ENCODE data around the gene SLC39A6. TPM values are rescaled to one million over a fixed set of nuclear protein-coding genes. Genes with fewer than 3 reads are reported as not detected.
A peak's percentile ranks its signal among the peaks of the same experiment; 100 is the strongest.

The SLC39A6 gene
- total and polyA plus RNA-seq, 2 of the 13 experiments (the other 11 are each of a cell fraction or from before 2014, with no cell fraction given): 41.7 to 59.2 TPM

GRCh38 chr18:36129300-36130038, at the start of gene SLC39A6, which contains the start of gene ELP2 (continued):
- TF ChIP-seq ZUFSP (CRISPR knock-in tag; IDR thresholded peaks at IDR 0.05; ENCODE audit: borderline replicate concordance): no peak
- no peak for TF ChIP-seq CENPT (CRISPR knock-in tag; IDR thresholded peaks at IDR 0.05; ENCODE audit: low read depth)
- TF ChIP-seq MIER2 (CRISPR knock-in tag; IDR thresholded peaks at IDR 0.05): no peak; the same call in 1 of the 2 replicates
- TF ChIP-seq ZNF354B (CRISPR knock-in tag; IDR thresholded peaks at IDR 0.05): no peak
- no peak for TF ChIP-seq JUNB (CRISPR knock-in tag; IDR thresholded peaks at IDR 0.05; ENCODE audit: borderline replicate concordance)
- no peak for TF ChIP-seq MBD4 (IDR thresholded peaks at IDR 0.05; ENCODE audit: borderline replicate concordance, low read length)
- peak; percentile 47 for TF ChIP-seq HCFC1 (IDR thresholded peaks at IDR 0.05; ENCODE audit: low read depth, low read length)
- TF ChIP-seq, protein P1, sequence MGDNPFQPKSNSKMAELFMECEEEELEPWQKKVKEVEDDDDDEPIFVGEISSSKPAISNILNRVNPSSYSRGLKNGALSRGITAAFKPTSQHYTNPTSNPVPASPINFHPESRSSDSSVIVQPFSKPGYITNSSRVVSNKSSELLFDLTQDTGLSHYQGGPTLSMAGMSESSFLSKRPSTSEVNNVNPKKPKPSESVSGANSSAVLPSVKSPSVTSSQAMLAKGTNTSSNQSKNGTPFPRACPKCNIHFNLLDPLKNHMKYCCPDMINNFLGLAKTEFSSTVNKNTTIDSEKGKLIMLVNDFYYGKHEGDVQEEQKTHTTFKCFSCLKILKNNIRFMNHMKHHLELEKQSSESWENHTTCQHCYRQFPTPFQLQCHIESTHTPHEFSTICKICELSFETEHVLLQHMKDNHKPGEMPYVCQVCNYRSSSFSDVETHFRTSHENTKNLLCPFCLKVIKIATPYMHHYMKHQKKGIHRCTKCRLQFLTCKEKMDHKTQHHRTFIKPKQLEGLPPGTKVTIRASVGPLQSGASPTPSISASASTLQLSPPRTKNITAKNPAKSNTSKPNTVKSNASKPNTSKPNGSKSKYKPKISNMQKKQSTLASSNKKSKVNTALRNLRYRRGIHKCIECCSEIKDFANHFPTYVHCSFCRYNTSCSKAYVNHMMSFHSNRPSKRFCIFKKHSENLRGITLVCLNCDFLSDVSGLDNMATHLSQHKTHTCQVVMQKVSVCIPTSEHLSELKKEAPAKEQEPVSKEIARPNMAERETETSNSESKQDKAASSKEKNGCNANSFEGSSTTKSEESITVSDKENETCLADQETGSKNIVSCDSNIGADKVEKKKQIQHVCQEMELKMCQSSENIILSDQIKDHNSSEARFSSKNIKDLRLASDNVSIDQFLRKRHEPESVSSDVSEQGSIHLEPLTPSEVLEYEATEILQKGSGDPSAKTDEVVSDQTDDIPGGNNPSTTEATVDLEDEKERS (CRISPR knock-in tag; IDR thresholded peaks at IDR 0.05): peak; percentile 74; the same call in 1 of the 2 replicates
- no peak; the same call in 1 of the 2 replicates for TF ChIP-seq SIX4 (CRISPR knock-in tag; IDR thresholded peaks at IDR 0.05)
- TF ChIP-seq ZNF143 (CRISPR knock-in tag; IDR thresholded peaks at IDR 0.05): no peak
- no peak; the same call in 1 of the 2 replicates for TF ChIP-seq ZFP36L2 (CRISPR knock-in tag; IDR thresholded peaks at IDR 0.05)
- no peak for TF ChIP-seq ZNF292 (CRISPR knock-in tag; IDR thresholded peaks at IDR 0.05; ENCODE audit: borderline replicate concordance, low read depth)
- 0 out of 2 replicates have a peak, but pooled peaks have one; percentile 43 for TF ChIP-seq ZNF850 (CRISPR knock-in tag; conservative IDR thresholded peaks at IDR 0.05)
- peak; percentile 76 for TF ChIP-seq ZNF572 (CRISPR knock-in tag; IDR thresholded peaks at IDR 0.05)
- TF ChIP-seq AHR (CRISPR knock-in tag; IDR thresholded peaks at IDR 0.05): 0 out of 2 replicates have a peak, but pooled peaks have one; percentile 73
- TF ChIP-seq ADNP (CRISPR knock-in tag; IDR thresholded peaks at IDR 0.05): no peak
- TF ChIP-seq GPBP1L1 (CRISPR knock-in tag; IDR thresholded peaks at IDR 0.05): no peak
- TF ChIP-seq, protein P2, sequence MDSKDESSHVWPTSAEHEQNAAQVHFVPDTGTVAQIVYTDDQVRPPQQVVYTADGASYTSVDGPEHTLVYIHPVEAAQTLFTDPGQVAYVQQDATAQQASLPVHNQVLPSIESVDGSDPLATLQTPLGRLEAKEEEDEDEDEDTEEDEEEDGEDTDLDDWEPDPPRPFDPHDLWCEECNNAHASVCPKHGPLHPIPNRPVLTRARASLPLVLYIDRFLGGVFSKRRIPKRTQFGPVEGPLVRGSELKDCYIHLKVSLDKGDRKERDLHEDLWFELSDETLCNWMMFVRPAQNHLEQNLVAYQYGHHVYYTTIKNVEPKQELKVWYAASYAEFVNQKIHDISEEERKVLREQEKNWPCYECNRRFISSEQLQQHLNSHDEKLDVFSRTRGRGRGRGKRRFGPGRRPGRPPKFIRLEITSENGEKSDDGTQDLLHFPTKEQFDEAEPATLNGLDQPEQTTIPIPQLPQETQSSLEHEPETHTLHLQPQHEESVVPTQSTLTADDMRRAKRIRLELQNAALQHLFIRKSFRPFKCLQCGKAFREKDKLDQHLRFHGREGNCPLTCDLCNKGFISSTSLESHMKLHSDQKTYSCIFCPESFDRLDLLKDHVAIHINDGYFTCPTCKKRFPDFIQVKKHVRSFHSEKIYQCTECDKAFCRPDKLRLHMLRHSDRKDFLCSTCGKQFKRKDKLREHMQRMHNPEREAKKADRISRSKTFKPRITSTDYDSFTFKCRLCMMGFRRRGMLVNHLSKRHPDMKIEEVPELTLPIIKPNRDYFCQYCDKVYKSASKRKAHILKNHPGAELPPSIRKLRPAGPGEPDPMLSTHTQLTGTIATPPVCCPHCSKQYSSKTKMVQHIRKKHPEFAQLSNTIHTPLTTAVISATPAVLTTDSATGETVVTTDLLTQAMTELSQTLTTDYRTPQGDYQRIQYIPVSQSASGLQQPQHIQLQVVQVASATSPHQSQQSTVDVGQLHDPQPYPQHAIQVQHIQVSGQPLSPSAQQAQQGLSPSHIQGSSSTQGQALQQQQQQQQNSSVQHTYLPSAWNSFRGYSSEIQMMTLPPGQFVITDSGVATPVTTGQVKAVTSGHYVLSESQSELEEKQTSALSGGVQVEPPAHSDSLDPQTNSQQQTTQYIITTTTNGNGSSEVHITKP (CRISPR knock-in tag; IDR thresholded peaks at IDR 0.05; ENCODE audit: low read depth): no peak; the same call in 1 of the 2 replicates
- TF ChIP-seq RBM22 (optimal IDR thresholded peaks at IDR 0.05; ENCODE audit: low read length): no peak
